GM12878 (cell line): ENCODE results near the gene CDO1. TPM values are rescaled to one million over a fixed set of nuclear protein-coding genes. Genes with fewer than 3 reads are reported as not detected.

Source experiments
- ATAC-seq: fragments of 200-7000 bp; cut with Tn5 transposase; 3 replicates; pipeline ENCODE4 v1.9.1; 2020; ENCODE audit warnings: mild to moderate bottlenecking, moderate library complexity
- BruUV-seq: library from RNA; stranded (reverse); fragments of 400-500 nt; replicated peaks from 2 replicates; lab custom pipeline; 2021; lab: Mats Ljungman, UMichigan
- CTCF ChIA-PET: fragments of 300-600 bp; sonication (Branson Sonifier 250); formaldehyde crosslinking; extraction: SDS; loops from one replicate; lab custom pipeline; 2021; ENCODE audit warnings: inconsistent platforms; lab: Yijun Ruan, JAX
- POLR2A ChIA-PET: fragments of 350-600 bp; formaldehyde crosslinking; extraction: SDS; loops from one replicate; lab custom pipeline; 2021; ENCODE audit warnings: inconsistent platforms; lab: Charles Lee
- RAD21 ChIA-PET: fragments of 300-600 bp; sonication (Branson Sonifier 250); formaldehyde crosslinking; loops from one replicate; lab custom pipeline; 2023; ENCODE audit warnings: antibody characterized with exemption; ENCODE audit not compliant: unreplicated experiment; lab: Charles Lee
- SMC1A ChIA-PET: fragments of 300-600 bp; sonication (Branson Sonifier 250); formaldehyde crosslinking; loops from one replicate; lab custom pipeline; 2023; ENCODE audit not compliant: unreplicated experiment, uncharacterized antibody; lab: Charles Lee
- DNase-seq: peaks from one replicate; pipeline ENCODE4 v3.0.0-alpha.2; 2011; ENCODE audit warnings: low read depth, low spot score
- FAIRE-seq: peaks from 3 replicates; lab custom pipeline; 2011; peaks lifted over from hg19 to GRCh38; lab: Jason Lieb, UNC
- H2AFZ ChIP-seq: 2 replicates; pipeline ENCODE4 v1.6.0; 2011; ENCODE audit warnings: low read depth, low read length, control low read depth; ENCODE audit not compliant: control insufficient read depth
- H3K27ac ChIP-seq: 2 replicates; pipeline ENCODE4 v1.5.1; 2011; ENCODE audit warnings: control low read depth; ENCODE audit not compliant: control insufficient read depth, insufficient read depth
- H3K27me3 ChIP-seq, 2 experiments: replicated peaks in 1 of 2; 2 replicates each; pipeline versions ENCODE4 v1.6.0 to v1.6.1; 2011; ENCODE audit warnings: low read length in 1 of 2; ENCODE audit not compliant: control insufficient read depth in 2 of 2, insufficient read depth in 2 of 2
- H3K36me3 ChIP-seq, 2 experiments: 2 replicates each; pipeline ENCODE4 v1.5.1; 2011; ENCODE audit warnings: low read length in 1 of 2; ENCODE audit not compliant: control insufficient read depth in 2 of 2, insufficient read depth in 2 of 2
- H3K4me1 ChIP-seq: 2 replicates; pipeline ENCODE4 v1.6.1; 2011; ENCODE audit warnings: mild to moderate bottlenecking, low read length, moderate library complexity, mixed read lengths; ENCODE audit not compliant: control insufficient read depth, insufficient read depth
- H3K4me2 ChIP-seq: 2 replicates; pipeline ENCODE4 v1.6.0; 2011; ENCODE audit warnings: control low read depth; ENCODE audit not compliant: control insufficient read depth, insufficient read depth
- H3K4me3 ChIP-seq: fragments of 200-600 bp; sonication (generic); 2 replicates; pipeline ENCODE4 v1.5.1; 2016
- H3K79me2 ChIP-seq: 2 replicates; pipeline ENCODE4 v1.6.0; 2011; ENCODE audit warnings: low read length; ENCODE audit not compliant: control insufficient read depth, insufficient read depth
- H3K9ac ChIP-seq: 2 replicates; pipeline ENCODE4 v1.8.0; 2011; ENCODE audit warnings: low read length, control low read depth, mixed read lengths; ENCODE audit not compliant: control insufficient read depth, insufficient read depth
- H3K9me3 ChIP-seq: replicated peaks from 3 replicates; pipeline ENCODE4 v1.5.1; 2011; ENCODE audit warnings: mild to moderate bottlenecking, low read length; ENCODE audit not compliant: control insufficient read depth, insufficient read depth
- H4K20me1 ChIP-seq: 2 replicates; pipeline ENCODE4 v1.6.0; 2011; ENCODE audit not compliant: control insufficient read depth, insufficient read depth
- CBX3 ChIP-seq: fragments of 200-600 bp; sonication (generic); IDR thresholded peaks from 2 replicates; pipeline ENCODE4 v1.6.1; 2016; ENCODE audit warnings: low read depth, borderline replicate concordance
- WGBS: methylation state at CpG from one replicate; pipeline ENCODE4 v1.1.6; 2016; ENCODE audit warnings: low lambda C conversion rate; ENCODE audit not compliant: insufficient replicate concordance, insufficient coverage; ENCODE audit errors: missing lambda C conversion rate; 5-methylcytosine and 5-hydroxymethylcytosine counted together
- in situ Hi-C: fragments of 300-500 bp; cut with MboI; formaldehyde crosslinking; loops from 9 replicates; pipeline ENCODE4 v1.14.3; 2018; ENCODE audit warnings: mixed read lengths
- intact Hi-C: fragments of 100-400 bp; cut with micrococcal nuclease; formaldehyde crosslinking; loops from one replicate; pipeline ENCODE4 v1.14.2; 2022; ENCODE audit not compliant: unreplicated experiment
- polyA plus RNA-seq, 11 experiments: library from polyadenylated mRNA; depleted of rRNA in 4 of 11; unstranded in 6 of 11; stranded (reverse) in 5 of 11; fragments of >200 nt; fragmentation: Nextera tagmentation in 4 of 11; fragmentation: Illumina TruSeq in 1 of 11; extraction: Ambion mirVana in 4 of 11; extraction: Trizol in 1 of 11; gene quantifications; 1 replicate in 1 of 11; 2 replicates in 10 of 11; pipeline versions ENCODE4 v1.2.1 to v1.2.3, GENCODE V29; 2011 to 2016; ENCODE audit warnings: inconsistent platforms in 2 of 11, missing spikeins in 2 of 11, low read depth in 1 of 11
- total RNA-seq, 4 experiments: library from RNA; depleted of rRNA in 3 of 4; stranded (reverse); fragments of >200 nt in 3 of 4; fragmentation: Illumina TruSeq in 1 of 4; extraction: Trizol in 1 of 4; gene quantifications; 2 replicates each; pipeline versions ENCODE4 v1.2.1 to v1.2.3, GENCODE V29; 2013 to 2021
- TF ChIP-seq, protein P1 (sequence below): IDR thresholded peaks from 2 replicates; pipeline ENCODE4 v1.6.1; 2012; ENCODE audit warnings: mild to moderate bottlenecking, low read depth, low read length

Gene CDO1
- total and polyA plus RNA-seq, 10 of the 15 experiments (the other 5 are each of a cell fraction or from before 2014, with no cell fraction given) = 0.05 TPM; not detected in 9

DNA sequence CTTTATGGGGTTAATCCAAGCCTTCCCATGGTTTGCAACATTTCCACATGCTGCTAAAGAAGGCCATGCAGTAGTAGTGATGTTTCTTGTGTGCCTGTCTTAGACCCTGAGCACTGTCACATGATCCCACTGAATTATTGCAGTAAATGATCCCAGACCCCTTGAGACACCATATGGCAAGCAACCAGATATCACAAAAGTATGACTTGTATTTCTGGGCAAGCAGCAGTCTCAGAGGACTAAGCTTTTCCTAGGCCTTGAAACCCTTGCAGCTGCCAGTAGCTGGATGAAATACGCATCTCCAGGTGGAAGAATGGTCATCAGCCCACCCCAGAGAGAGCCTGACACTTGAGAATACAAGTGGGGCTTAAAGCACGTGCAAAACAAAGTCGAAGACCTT lies 41.8 kb downstream of the CDO1 start:
- H3K9me3 ChIP-seq = no peaks in the 10 kb centered on the region
- no peak overlapping the region for H3K27ac ChIP-seq
- H2AFZ ChIP-seq = no peak overlapping the region
- H3K4me1 ChIP-seq = no peaks in the 10 kb centered on the region
- BruUV-seq = no TSS peak
- CTCF ChIA-PET = no interaction called here
- no peaks in the 10 kb centered on the region for H3K36me3 ChIP-seq
- TF ChIP-seq, protein P1, sequence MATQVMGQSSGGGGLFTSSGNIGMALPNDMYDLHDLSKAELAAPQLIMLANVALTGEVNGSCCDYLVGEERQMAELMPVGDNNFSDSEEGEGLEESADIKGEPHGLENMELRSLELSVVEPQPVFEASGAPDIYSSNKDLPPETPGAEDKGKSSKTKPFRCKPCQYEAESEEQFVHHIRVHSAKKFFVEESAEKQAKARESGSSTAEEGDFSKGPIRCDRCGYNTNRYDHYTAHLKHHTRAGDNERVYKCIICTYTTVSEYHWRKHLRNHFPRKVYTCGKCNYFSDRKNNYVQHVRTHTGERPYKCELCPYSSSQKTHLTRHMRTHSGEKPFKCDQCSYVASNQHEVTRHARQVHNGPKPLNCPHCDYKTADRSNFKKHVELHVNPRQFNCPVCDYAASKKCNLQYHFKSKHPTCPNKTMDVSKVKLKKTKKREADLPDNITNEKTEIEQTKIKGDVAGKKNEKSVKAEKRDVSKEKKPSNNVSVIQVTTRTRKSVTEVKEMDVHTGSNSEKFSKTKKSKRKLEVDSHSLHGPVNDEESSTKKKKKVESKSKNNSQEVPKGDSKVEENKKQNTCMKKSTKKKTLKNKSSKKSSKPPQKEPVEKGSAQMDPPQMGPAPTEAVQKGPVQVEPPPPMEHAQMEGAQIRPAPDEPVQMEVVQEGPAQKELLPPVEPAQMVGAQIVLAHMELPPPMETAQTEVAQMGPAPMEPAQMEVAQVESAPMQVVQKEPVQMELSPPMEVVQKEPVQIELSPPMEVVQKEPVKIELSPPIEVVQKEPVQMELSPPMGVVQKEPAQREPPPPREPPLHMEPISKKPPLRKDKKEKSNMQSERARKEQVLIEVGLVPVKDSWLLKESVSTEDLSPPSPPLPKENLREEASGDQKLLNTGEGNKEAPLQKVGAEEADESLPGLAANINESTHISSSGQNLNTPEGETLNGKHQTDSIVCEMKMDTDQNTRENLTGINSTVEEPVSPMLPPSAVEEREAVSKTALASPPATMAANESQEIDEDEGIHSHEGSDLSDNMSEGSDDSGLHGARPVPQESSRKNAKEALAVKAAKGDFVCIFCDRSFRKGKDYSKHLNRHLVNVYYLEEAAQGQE = no peak
- TF ChIP-seq CBX3 = no peak
- TF ChIP-seq, all 136 proteins: peak for 0
- 36% methylated on average over 3 of the region's 3 CpGs for WGBS
- POLR2A ChIA-PET = no interaction called here
- RAD21 ChIA-PET = no interaction called here
- no peak for ATAC-seq
- no peak overlapping the region for H3K4me2 ChIP-seq
- H4K20me1 ChIP-seq = no peaks in the 10 kb centered on the region
- intact Hi-C loops = no loop called here
- no peak overlapping the region for H3K9ac ChIP-seq
- in situ Hi-C loops = no loop called here
- H3K79me2 ChIP-seq = no peaks in the 10 kb centered on the region
- no peaks in the 10 kb centered on the region for H3K27me3 ChIP-seq
- H3K4me3 ChIP-seq = no peak overlapping the region
- SMC1A ChIA-PET = interaction anchor here (1.0 to 2.2 kb wide), 2 partner anchors 13 to 16 kb away, joined by 3 to 7 read pairs; no protein-coding TSS in a partner anchor
- FAIRE-seq = no peak
- no peak for DNase-seq
